Coronary artery (tissue), 2 donors: ENCODE measurements around the gene TMEM134.
"Not testable (repeated sequence)": the region's sequence is repeated elsewhere in the genome, so short reads cannot be mapped to it uniquely, and the experiment has no call there.

Experiments
- DNase-seq: peaks from one replicate; pipeline ENCODE4 v3.0.0-alpha.2; 2017; ENCODE audit warnings: low spot score
- H3K27ac ChIP-seq, 2 donors: fragments of 200-600 bp; sonication (generic); one replicate each; pipeline ENCODE4 v1.5.1; 2016 to 2019
- H3K4me3 ChIP-seq: fragments of 200-600 bp; sonication (generic); 2 replicates; pipeline ENCODE4 v1.5.1; 2016; ENCODE audit warnings: mild to moderate bottlenecking, moderate library complexity
- CTCF ChIP-seq: fragments of 200-600 bp; sonication (generic); IDR thresholded peaks from one replicate; pipeline ENCODE4 v1.5.1; 2019; ENCODE audit warnings: antibody characterized with exemption

The TMEM134 gene

GRCh38 chr11:67482275-67482826, 13.3 kb upstream of the TMEM134 start:
- Histone ChIP-seq H3K4me3 (peak overlapping the region; percentile 78), H3K27ac (peak overlapping the region; percentile 76 to 91)
- TF ChIP-seq CTCF = no peak
- DNase-seq = peak; percentile 58

GRCh38 chr11:67477344-67478050, 8.4 kb upstream of the TMEM134 start:
- H3K4me3 ChIP-seq, DNase-seq, H3K27ac ChIP-seq: not testable (repeated sequence)

- H3K27ac ChIP-seq, H3K4me3 ChIP-seq, DNase-seq: not testable (repeated sequence)
Measured at GRCh38 chr11:67476692-67477091, 7.6 kb upstream of the TMEM134 start.

- no peak overlapping the region for H3K4me3 ChIP-seq
- no peak for TF ChIP-seq CTCF
- no peak for DNase-seq
- H3K27ac ChIP-seq = no peak overlapping the region
Measured at GRCh38 chr11:67472882-67473281, 3.8 kb upstream of the TMEM134 start.

- Histone ChIP-seq H3K4me3 (no peak overlapping the region), H3K27ac (no peak overlapping the region)
- DNase-seq = no peak
- no peak for TF ChIP-seq CTCF
Measured at GRCh38 chr11:67470337-67471002, 1.4 kb upstream of the TMEM134 start.

- no peak for DNase-seq
- Histone ChIP-seq H3K27ac (peak overlapping the region; percentile 77 to 91), H3K4me3 (peak overlapping the region; percentile 93)
- TF ChIP-seq CTCF = no peak
Measured at GRCh38 chr11:67469508-67469811, 409 bp upstream of the TMEM134 start.

GRCh38 chr11:67468456-67468758, 644 bp downstream of the TMEM134 start:
- peak overlapping the region; percentile 93 for H3K4me3 ChIP-seq
- no peak for TF ChIP-seq CTCF
- H3K27ac ChIP-seq = peak overlapping the region; percentile 77 to 91
- no peak for DNase-seq

GRCh38 chr11:67468056-67468455, 995 bp downstream of the TMEM134 start:
- TF ChIP-seq CTCF = no peak
- no peak for DNase-seq
- peak overlapping the region; percentile 77 to 91 for H3K27ac ChIP-seq
- peak overlapping the region; percentile 93 for H3K4me3 ChIP-seq
